Measurements from ENCODE around the gene SH3PXD2B. TPM values are rescaled to one million over a fixed set of nuclear protein-coding genes. Genes with fewer than 3 reads are reported as not detected.

Gene SH3PXD2B
- total RNA-seq, 2 experiments from 2014 or later = 0.60 to 0.95 TPM

DNA sequence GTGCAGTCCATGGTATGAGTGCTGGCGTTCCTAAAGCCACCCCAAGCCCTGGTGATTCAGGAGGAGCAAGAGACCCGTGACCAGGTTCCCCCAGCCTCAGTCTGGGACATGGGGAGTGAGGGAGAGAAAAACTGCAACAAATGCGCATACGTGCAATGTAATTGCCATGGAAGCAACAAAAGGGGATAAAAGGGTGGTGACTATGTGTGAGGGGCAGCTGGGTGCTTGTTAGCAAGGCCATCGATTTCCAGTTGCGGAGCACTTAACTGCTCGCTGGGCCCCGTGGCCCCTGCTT lies 709 bp upstream of the SH3PXD2B start:
- ChIA-PET CTCF (no interaction called here), POLR2A (no interaction called here)
- Mint-ChIP-seq H3K36me3 (ENCODE audit: low read depth) (no peaks in the 10 kb centered on the region), H3K4me1 (ENCODE audit: low read depth) (peaks cover 18% of the 10 kb centered on the region), H3K27me3 (peaks cover 24% of the 10 kb centered on the region), H3K27ac (no peak overlapping the region), H3K9me3 (no peaks in the 10 kb centered on the region), H3K4me3 (peak overlapping the region; percentile 80)
- peaks cover 20% of the 10 kb centered on the region for H3K4me1 ChIP-seq (ENCODE audit: insufficient read depth, low read length)
- DNase-seq = no peak
- H3K27me3 ChIP-seq (ENCODE audit: control insufficient read depth in 1 of 2, insufficient read depth in 2 of 2, low read length in 2 of 2) = peaks cover 11 to 12% of the 10 kb centered on the region in 2 experiments
- H3K9me3 ChIP-seq (ENCODE audit: control insufficient read depth in 1 of 2, insufficient read depth in 1 of 2, low read length in 2 of 2) = no peaks in the 10 kb centered on the region
- H3K27ac ChIP-seq (ENCODE audit: low read depth in 1 of 2, low read length in 2 of 2) = no peak overlapping the region
- TF ChIP-seq, protein P1, sequence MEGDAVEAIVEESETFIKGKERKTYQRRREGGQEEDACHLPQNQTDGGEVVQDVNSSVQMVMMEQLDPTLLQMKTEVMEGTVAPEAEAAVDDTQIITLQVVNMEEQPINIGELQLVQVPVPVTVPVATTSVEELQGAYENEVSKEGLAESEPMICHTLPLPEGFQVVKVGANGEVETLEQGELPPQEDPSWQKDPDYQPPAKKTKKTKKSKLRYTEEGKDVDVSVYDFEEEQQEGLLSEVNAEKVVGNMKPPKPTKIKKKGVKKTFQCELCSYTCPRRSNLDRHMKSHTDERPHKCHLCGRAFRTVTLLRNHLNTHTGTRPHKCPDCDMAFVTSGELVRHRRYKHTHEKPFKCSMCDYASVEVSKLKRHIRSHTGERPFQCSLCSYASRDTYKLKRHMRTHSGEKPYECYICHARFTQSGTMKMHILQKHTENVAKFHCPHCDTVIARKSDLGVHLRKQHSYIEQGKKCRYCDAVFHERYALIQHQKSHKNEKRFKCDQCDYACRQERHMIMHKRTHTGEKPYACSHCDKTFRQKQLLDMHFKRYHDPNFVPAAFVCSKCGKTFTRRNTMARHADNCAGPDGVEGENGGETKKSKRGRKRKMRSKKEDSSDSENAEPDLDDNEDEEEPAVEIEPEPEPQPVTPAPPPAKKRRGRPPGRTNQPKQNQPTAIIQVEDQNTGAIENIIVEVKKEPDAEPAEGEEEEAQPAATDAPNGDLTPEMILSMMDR (IDR thresholded peaks at IDR 0.05) = no peak
- intact Hi-C loops (cut with DNase I, micrococcal nuclease) = loop anchor here in 1 of 2 experiments (10.0 kb wide), 1 partner anchor 500 kb away; the partner anchor contains the start of gene RPL26L1
- peak overlapping the region; percentile 38 for H3K4me3 ChIP-seq (ENCODE audit: low read length)
- H3K36me3 ChIP-seq (ENCODE audit: insufficient read depth, low read length) = no peaks in the 10 kb centered on the region
- ATAC-seq (ENCODE audit: poor library complexity) = no peak

DNA sequence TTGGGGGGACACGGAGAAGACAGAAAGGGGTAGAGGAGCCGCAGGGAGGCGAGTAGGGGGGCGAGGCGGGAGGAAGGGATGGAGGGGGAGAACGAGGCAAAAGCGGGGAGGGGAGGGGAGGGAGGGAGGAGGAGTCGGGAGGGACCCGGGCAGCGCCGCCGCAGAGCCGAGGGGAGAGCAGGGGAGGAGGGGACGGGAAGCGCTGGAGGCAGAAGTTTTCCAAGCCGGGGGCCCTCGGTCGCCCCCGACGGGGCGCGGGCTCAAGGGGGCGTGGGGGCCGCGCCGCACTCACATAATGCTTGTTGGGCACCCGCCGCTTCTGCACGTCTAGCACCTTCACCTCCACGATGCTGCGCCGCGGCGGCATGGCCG lies 353 bp downstream of the SH3PXD2B start:
- H3K27ac ChIP-seq (ENCODE audit: low read depth in 1 of 2, low read length in 2 of 2) = no peak overlapping the region
- peaks cover 24% of the 10 kb centered on the region for H3K27me3 Mint-ChIP-seq
- peaks cover 14% of the 10 kb centered on the region for H3K4me1 Mint-ChIP-seq (ENCODE audit: low read depth)
- H3K9me3 Mint-ChIP-seq = no peaks in the 10 kb centered on the region
- ChIA-PET CTCF (no interaction called here), POLR2A (no interaction called here)
- intact Hi-C loops (cut with DNase I, micrococcal nuclease) = loop anchor here in 1 of 2 experiments (10.0 kb wide), 1 partner anchor 501 kb away; the partner anchor contains the start of gene RPL26L1
- H3K4me3 Mint-ChIP-seq = peak overlapping the region; percentile 83
- H3K36me3 ChIP-seq (ENCODE audit: insufficient read depth, low read length) = no peaks in the 10 kb centered on the region
- H3K9me3 ChIP-seq (ENCODE audit: control insufficient read depth in 1 of 2, insufficient read depth in 1 of 2, low read length in 2 of 2) = no peaks in the 10 kb centered on the region
- TF ChIP-seq, protein P1 (IDR thresholded peaks at IDR 0.05) = no peak
- ATAC-seq (ENCODE audit: poor library complexity) (no peak), DNase-seq (peak in 1 of 14 experiments; percentile 18)
- H3K4me1 ChIP-seq (ENCODE audit: insufficient read depth, low read length) = peaks cover 20% of the 10 kb centered on the region
- no peaks in the 10 kb centered on the region for H3K36me3 Mint-ChIP-seq (ENCODE audit: low read depth)
- H3K4me3 ChIP-seq (ENCODE audit: low read length) = peak overlapping the region; percentile 32
- no peak overlapping the region for H3K27ac Mint-ChIP-seq
- H3K27me3 ChIP-seq (ENCODE audit: control insufficient read depth in 1 of 2, insufficient read depth in 2 of 2, low read length in 2 of 2) = peaks cover 11 to 12% of the 10 kb centered on the region in 2 experiments

DNA sequence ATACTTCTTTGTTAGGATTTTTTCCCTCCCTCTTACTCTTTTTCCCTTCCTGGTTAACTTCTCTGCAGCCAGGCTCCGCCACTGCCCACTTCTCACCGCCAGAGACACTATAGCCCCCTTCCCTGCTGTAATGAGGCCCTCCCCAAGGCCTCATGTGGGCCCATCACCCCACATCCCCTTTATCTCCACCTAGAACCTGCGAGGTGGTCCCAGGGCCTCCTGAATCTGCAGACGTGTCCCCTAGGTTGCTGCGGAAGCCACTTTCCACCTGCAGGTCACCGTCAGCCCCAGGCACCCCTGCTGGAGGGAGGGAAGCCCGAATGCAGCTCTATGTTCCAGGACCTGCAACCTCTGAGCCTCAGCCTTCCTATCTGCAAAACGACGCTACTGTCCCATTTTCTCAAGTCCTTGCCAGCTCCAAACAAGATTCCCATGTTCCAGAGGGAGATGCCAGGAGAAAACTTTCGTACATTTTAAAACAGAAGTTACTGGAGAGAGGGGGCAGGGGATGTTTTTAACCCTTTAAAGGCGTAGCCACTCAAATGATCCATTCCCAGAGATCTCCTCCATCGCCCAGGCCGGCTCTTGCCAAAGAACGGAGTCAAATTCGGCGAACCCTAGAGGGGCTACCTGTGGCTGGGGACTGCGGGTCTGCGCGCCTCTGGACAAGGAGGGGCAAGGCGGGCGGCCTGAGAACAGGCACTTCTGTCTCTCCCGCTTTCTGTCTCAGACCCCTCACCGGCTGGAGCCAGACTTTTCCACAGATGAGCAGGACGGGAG lies 929 bp downstream of the SH3PXD2B start:
- peaks cover 20% of the 10 kb centered on the region for H3K4me1 ChIP-seq (ENCODE audit: insufficient read depth, low read length)
- ATAC-seq (ENCODE audit: poor library complexity) (no peak), DNase-seq (no peak)
- intact Hi-C loops (cut with DNase I, micrococcal nuclease) = loop anchor here in 1 of 2 experiments (10.0 kb wide), 1 partner anchor 501 kb away; the partner anchor contains the start of gene RPL26L1
- H3K27ac ChIP-seq (ENCODE audit: low read depth in 1 of 2, low read length in 2 of 2) = no peak overlapping the region
- ChIA-PET CTCF (no interaction called here), POLR2A (no interaction called here)
- Mint-ChIP-seq H3K4me3 (peak overlapping the region; percentile 83), H3K9me3 (no peaks in the 10 kb centered on the region), H3K4me1 (ENCODE audit: low read depth) (peaks cover 14% of the 10 kb centered on the region), H3K27me3 (peaks cover 24% of the 10 kb centered on the region), H3K27ac (no peak overlapping the region), H3K36me3 (ENCODE audit: low read depth) (no peaks in the 10 kb centered on the region)
- H3K36me3 ChIP-seq (ENCODE audit: insufficient read depth, low read length) = no peaks in the 10 kb centered on the region
- H3K4me3 ChIP-seq (ENCODE audit: low read length) = peak overlapping the region; percentile 32
- TF ChIP-seq, protein P1 (IDR thresholded peaks at IDR 0.05) = no peak
- no peaks in the 10 kb centered on the region for H3K9me3 ChIP-seq (ENCODE audit: control insufficient read depth in 1 of 2, insufficient read depth in 1 of 2, low read length in 2 of 2)
- peaks cover 11 to 12% of the 10 kb centered on the region in 2 experiments for H3K27me3 ChIP-seq (ENCODE audit: control insufficient read depth in 1 of 2, insufficient read depth in 2 of 2, low read length in 2 of 2)

Data from CD4-positive, alpha-beta T cell (primary cell).